HPDE6-E6E7 (cell line): ENCODE results near the gene ALDH4A1.
"Not testable (repeated sequence)": the region's sequence is repeated elsewhere in the genome, so short reads cannot be mapped to it uniquely, and the experiment has no call there.

ENCODE experiments used
- DNase-seq: peaks from one replicate; pipeline ENCODE4 v3.0.0; 2011; ENCODE audit warnings: missing footprints; ENCODE audit errors: extremely low spot score

The ALDH4A1 gene

DNA sequence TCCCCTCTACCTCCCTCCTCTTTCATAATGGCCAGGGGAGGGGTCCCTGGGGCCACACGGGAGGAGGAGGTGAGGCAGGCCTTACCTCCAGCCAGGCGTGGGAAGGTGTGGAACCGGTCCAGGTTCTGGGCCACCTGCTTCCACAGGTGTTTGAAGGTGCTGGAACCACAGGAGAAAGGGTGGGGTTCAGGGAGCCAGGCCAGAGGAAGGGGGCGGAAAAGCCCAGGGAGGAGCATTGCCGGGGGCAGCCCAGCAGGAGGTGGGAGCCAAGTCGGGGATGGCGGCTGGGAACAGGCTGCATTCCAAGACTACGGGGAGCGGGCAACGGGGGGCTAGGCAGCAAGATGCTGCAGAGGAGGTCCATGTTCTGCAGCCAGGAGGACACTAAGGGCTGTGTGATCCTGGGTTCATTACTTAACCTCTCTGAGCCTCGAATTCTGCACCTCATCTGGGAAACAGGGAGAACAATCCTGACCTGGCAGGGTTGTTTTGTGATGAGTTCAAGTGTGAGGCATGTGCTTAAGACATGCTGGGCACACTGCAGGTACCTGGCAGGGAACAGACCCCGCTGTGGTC is 23.1 kb downstream of the ALDH4A1 start:
- no peak for DNase-seq

DNA sequence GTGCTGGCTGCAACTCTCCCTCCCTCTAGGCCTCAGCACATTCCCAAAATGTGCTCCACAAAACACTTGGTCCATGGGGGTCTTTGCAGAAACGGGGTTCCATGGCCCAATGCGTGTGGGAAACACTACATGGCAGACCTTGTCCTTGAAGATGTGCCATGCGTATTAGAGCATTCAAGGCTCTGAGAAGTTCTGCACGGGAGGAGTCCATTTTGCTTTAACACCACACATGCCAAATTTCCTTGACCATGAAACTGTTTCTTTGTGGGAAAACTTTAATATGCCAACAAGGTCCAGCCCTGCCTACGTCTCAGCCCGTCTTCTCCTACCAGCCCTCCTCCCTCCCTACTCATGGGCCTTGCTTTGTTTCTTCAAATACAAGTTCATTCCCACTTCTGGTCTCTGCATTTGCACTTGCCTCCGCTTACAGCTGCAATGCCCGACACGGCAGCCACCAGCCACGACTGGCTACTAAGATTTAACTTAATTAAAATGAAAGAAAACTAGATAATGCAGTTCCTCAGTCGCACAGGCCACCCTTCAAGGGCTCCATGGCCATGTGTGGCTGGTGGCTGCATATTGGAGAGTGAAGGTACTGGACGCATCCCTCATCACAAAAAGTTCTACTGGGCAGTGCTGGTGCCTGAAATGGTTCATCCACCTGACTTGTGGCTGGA is 23.7 kb downstream of the ALDH4A1 start:
- DNase-seq = no peak

DNA sequence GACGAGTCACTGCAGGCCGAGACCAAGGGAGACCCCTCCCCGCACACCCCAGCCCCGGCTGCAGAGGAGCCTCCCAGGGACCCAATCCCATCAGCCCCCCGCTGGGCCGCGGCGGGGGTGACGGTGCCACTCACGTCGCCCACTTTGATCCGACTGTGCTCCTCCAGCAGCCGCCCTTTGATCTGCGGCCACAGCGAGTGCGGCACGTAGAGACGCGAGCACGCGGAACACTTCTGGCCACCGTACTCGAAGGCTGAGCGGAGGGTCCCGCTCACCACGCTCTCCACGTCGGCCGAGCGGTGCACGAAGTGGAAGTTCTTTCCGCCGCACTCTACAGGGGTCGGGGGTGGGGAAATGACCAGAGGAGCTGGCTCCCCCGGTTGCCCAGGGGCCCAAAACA is 25.1 kb downstream of the ALDH4A1 start:
- DNase-seq = no peak

DNA sequence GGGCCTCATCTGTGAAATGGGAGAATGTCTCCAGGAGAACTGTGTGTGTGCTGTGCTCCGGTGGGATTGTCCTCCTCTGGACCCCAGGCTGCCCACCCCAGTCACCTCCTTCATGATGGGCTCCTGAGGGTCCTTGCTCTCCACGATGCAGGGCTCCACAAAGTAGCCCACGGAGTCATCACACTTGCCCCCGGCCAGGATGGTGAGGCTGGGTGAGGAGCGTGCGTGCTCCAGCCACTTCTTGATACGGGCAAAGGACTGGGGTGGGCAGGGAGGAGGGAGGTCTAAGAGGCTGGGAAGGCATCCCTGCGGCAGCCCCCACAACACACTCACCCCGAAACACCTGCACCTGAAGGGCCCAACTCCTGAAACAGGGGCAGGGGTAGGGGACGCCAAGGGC is 26.1 kb downstream of the ALDH4A1 start:
- DNase-seq = no peak

DNA sequence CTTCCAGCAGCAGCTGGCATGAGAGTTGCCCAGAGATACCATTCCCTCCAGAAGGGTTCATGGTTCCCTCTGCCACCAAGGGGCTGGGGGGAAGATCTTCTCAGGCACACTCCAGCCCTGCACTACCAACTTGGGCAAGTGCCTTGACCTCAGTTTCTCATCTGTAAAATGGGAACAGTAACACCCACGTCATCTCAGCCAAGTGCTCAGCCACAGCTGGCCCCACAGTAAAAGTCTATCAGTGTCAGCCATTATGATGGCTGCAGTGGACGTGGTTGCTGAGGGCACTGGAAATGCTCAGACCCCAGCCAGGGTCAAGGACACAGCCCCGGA is 26.6 kb downstream of the ALDH4A1 start:
- no peak for DNase-seq

DNA sequence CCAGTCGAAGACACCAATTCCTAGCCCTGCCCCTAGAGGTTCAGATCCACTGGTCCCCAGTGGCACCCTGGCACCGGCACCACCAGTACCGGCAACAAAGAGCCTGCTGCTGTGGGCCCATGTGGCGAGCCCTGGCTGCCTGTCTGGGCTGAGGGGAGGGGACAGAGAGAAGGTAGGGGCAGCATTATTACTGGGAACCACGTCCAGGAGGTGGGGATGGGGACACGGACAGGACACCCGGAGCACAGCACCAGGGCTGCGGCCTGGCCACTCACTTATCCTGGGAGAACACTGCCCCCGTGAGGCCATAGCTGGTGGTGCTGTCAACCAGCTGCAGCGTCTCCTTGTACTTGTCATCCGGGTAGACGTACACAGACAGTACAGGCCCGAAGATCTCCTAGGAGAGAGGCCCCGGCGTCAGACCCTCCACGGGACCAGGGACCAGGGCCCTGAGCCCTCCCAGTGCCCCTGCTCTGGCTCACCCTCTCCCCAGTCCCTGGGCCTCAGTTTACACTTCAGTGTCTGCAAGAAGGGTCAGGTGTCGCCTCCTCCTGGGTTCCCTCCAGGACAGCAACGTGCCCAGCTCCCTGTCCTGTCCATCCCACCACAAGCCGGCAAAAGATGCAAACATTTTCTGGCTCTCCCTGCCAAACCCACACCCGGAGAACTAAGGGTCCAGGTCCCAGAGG is 27.1 kb downstream of the ALDH4A1 start:
- peak; percentile 51 for DNase-seq

DNA sequence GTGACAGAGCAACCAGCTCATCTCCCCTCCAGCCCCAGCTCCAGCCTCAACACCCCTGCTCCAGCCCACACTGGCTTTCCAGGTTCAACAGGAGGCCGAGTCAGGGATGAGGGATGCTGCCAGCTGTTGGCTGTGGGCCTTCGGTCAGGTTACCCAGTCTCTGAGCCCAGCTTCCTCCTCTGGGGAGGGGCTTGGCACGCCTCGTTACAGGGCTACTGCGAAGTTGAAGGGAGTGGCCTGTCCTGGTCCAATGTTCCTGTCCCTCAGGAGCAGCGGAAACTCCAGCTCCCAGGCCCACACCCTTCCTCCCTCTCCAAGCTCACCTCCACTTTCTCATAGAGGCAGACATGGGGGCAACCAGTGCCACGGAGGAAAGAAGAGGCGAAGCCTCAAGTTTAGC is 27.8 kb downstream of the ALDH4A1 start:
- DNase-seq = no peak

DNA sequence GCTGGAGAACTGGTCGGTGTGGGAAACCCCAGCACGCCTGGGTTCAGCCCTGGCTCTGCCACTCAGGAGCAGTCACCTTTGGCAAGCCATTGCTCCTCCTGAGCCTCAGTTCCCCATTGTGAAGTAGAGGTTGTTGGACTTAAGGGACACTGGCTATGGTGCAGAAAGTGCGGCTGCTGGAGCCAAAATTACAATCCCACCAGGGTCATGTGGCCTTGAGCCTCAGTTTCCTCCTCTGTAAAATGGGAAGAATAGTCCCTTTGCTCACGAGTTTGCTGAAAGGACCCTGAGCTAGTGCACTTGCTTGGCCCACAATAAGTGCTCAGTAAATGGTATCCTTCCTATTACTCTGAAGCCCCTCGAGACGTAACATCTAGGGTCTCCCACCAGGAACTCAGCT is 28.3 kb downstream of the ALDH4A1 start:
- no peak for DNase-seq

DNA sequence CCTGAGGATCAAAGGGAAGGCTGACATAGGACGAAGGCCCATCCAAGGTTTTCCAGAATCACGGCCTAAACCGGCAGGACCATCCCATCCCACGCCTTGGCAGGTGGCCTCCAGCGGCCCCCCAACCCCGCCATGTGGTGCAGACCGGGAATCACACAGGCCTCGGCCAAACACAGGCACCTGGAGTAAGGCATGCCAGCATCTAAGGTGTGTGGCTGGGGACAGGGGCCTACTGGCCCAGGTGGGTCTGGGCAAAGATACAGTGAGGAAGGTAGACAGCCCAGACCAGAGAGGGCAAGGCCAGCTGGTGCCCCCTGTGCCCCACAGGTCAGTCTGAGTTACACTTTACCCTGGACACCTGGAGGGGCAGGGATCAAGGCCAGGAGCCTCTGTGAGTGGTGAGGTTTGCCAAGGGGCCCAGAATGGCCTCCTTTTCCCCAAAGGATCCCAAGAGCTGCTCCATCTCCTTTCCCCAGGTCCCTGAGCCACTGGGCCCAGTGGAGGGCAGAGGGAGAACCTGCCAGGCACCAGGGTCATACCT is 30.2 kb downstream of the ALDH4A1 start:
- no peak for DNase-seq

DNA sequence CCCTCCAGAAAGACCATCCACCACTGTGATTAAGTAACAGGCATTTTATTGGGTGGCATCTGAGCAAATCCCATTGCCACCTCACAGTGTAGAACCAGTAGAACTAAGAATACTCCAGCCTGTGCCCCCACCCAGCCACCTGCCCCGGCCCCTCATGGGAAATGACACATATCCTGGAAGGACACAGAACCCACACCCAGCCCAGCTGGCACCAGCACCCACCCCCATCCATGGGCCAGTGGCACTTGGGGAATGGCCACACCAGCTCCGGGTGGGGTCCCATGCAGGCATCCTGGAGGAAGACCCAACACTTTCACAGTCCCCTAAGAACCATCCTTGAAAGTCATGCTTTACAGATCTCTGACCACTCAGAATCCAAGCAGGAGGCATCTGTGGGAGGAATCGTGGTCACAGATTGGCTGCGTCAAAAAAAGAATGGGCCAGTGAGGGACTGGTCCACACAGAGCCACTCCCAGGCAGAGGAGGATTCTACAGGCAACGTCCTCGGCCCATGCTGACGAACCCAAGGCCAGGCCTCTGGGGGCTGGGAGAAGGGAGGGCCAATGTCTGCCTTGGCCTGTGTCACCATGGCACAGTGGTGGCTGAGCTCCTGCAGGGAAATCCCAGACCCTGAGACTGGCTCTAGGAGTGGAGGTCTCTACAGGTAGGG is 30.8 kb downstream of the ALDH4A1 start:
- no peak for DNase-seq

DNA sequence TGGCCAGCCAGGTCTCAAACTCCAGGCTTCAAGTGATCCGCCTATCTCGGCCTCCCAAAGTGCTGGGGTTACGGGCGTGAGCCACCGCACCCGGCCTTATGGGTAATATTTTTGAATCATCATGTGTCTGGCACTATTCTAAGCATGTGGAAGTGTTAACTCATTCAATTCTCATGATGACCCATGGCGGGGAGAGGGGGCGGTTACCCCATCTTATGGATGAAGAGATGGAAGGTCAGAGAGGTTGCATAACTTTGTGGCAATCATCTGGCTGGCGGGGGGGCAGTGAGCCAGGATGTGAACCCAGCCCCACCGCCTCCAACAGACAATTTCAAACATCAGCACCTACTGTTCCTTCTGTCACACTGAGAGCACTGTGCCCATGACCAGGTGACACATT is 31.4 kb downstream of the ALDH4A1 start:
- no peak for DNase-seq

DNA sequence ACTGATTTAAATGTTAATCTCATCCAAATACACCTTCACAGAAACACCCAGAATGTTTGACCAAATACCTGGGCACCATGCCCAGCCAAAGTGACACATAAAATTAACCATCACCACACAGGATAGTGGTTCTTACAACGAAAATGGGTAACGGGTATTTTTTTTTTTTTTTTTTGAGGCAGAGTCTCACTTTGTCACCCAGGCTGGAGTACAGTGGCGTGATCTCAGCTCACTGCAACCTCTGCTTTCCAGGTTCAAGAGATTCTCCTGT is 31.8 kb downstream of the ALDH4A1 start:
- DNase-seq = not testable (repeated sequence)

DNA sequence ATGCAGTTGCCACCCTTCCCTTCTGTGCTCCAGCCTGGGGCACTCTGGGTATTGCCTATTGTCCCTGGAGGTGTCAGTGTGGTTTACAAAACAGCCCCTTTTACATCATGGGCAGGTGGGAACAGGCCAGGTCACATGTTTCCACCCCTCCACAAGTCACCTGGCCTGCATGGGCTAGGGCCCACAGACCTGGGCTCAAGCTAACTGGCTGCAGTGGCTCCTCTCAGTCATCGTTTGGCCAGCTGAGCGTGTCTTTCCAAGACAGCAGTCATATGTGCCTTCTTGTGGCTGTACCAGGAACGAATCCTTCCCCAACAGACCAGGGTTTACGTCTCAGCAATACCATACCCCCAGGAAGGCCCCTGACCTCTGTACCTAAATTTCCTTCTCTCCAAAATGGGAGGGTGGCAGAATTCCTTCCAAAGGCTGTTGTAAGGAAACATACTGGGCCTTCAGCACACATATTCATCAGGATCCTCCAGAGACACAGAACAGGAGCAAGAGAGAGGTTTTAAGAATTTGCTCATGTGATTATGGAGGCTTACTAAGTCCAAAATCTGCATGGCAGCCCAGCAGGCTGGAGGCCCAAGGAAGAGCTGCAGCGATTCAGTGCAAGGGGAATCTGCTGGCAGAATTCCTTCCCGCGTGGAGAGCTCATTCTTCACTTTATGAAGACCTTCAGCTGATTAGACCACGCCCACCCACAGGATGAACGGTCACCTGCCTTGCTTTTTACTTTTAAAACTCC is 32.3 kb downstream of the ALDH4A1 start:
- DNase-seq = no peak

DNA sequence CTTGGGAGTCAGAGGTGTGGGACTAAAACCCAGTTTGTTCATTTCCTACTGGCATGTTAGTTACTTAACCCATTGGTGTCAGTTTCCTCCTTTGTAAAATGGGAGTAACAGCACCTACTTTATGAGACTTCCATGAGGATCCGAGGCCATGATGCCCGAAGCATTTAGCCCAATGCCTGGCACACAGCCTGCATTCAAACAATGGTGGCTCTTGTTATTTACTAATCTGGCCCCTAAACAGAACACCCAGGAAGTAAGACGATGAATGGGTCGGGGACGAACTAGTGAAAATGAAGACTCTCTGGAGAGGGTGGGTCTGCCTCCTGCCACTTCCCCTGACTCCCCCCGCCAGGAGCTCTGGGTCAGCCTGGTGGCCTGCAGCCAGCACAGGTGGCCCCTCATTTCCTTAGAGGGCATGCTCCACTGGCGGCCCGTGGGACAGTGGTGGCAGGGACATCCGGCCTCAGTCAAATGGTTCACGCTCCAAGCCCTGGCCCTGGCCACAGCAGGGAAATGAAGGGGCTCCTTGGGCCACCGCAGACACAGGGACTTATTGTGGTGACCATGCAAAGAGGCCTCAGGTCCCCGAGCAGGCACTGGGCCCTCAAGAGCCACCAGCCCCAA is 33.4 kb downstream of the ALDH4A1 start:
- no peak for DNase-seq

DNA sequence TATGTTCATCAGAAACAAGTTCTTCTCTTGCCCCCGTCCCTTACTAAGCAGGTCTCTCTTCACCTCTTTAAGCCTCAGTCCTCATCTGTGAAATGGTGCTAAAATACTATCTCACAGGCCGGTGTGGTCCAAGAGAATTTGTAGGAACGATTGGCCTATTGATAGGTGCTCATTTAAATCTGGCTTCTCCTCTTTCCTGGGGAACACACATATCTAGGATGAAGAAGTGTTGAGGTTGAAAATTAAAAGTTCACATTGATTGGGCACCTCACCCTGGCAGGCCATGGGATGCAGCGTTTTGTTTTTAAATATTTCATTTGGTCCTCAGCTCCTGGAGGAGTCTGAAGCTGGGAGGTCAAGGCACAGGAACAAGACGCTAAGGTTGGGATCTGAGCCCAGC is 34.0 kb downstream of the ALDH4A1 start:
- DNase-seq = no peak

DNA sequence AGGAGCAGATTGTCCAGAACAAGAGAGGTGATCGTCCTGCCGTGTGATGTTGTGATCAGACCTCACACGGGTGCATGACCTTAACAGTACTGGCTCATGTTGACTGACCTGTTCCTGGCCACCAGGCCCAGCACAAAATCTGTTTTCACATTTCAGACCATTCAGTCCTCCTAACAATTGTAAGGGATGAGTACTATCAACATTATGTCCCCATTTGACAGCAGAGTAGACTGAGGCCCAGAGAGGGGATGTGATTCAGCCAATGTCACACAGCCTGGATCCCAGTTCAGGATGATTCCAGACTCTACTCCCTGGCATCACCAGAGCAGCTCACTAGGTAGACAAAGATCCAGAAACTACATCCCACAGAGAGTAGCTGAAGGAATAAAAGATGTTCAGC is 35.5 kb downstream of the ALDH4A1 start:
- no peak for DNase-seq

DNA sequence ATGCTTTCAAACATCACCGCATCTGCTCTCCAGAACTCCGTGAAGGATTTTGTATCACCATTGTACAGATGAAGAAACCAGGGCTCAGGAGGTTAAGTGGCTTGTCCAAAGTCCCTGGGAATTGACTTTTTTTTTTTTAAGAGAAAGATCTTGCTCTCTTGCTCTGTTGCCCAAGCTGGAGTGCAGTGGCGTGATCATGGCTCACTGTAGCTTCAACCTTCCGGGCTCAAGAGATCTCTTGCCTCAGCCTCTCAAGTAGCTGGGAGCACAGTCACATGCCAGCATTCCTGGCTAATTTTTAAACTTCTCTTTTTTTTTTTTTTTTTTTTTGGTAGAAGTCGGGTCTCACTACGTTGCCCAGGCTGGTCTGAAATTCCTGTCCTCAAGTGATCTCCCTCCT is 36.0 kb downstream of the ALDH4A1 start:
- no peak for DNase-seq

DNA sequence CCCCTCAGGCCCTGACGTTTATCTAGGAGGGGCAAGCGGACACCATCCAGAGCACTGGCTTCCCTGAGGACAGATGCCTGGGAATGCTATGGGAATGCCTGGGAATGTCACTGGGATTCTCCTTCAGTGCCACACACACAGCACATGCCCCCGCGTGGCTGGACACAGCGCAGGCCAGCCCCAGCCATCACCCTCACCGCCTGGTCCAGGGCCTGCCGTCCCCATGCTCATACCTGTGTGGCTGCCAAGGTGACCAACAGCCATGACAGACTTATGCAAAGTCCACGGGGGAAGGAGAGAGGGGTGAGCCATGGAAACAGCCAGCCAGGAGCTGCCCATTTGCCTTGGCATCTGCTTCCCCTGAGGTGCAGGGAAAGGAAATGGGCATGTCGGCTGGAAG is 37.2 kb downstream of the ALDH4A1 start:
- no peak for DNase-seq

DNA sequence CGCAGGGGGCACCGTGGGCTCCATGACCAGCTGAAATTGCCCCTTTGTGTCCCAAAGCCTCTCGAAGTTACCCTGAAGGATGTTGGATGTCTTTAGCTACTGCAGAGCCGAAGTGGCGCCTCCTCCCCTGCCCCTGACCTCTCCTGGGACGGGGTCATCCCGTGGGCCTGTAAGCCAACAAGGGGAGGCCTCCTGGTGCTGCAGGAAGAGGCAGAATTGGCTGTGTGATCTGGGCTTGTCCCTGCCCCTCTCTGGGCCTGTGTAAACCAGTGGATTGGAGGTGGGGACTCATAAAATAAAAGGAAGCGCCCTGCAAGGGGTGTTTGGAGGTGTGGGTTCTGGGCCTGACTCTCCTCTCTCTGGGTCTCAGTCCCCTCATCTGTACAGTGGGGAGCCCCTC is 40.8 kb downstream of the ALDH4A1 start:
- DNase-seq = no peak

DNA sequence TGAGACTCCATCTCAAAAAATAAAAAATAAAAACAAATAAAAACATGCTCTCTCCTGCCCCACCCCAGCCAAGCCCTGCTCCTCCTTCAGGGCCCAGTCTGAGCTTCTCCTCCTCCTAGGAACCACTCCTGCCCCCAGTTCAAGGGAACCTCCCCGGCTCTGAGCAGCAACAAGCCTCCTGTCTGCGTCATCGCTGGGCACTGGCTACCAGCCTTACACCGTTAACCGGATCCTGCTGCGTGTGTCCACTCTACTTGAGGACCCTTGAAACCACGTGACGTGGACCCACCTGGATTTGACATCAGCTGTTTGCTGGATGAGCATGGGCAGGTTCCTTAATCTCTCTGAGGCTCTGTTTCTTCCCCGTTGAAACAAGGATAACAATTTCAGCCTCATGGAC is 41.3 kb downstream of the ALDH4A1 start:
- DNase-seq = no peak

DNA sequence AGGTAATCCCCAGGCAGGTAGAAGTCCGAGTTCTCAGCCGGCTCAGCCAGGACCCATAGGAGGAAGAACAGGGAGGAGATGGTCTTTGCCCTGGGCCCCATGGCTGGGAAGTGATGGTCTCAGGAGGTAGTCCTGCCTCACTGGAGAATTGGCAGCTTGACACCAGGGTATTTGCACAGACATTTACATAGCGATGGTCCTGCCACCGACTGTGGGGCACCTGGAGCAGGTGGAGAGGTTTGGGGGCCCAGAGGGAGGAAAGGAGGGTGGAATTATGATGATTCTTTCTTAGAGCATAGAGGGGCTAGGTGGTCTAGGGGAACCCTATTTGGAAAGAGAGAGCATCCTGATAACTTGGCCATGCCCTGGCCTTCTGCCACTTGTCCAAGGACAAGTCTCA is 42.8 kb downstream of the ALDH4A1 start, which contains the start of gene TAS1R2:
TSS of gene TAS1R2 (minus strand) at position 101 of the 400 bp plus-strand sequence. CDS start at position 101, 0 bp downstream.
- no peak for DNase-seq
